Measurements from ENCODE around the gene SLC22A14.

Gene SLC22A14

DNA sequence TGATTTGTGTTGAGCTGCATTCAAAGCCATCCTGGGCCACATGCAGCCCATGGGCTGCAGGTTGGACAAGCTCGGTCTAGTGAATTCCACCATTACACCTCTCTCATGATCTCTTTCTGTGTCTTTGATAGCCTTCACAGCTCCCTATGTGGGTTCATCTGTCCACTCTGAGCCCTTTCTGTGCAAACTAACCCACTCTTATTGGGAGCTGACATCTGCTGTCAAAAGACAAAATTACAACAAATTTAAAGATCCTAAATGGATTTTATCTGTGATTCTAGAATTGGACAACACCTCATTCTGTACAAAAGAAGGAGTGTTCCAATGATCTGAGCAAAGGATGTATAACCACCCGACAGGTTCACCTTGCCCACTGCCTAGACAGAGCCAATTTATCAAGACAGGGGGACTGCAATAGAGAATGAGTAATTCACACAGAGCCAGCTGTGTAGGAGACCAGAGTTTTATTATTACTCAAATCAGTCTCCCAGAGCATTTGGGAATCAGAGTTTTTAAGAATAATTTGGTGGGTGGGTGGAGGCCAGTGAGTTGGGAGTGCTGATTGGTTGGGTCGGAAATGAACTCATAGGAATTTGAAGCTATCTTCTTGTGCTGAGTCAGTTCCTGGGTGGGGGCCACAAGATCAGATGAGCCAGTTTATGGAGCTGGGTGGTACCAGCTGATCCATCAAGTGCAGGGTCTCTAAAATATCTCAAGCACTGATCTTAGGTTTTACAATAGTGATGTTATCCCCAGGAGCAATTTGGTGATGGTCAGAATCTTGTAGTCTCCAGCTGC is 61.9 kb downstream of the SLC22A14 start:
- Mint-ChIP-seq H3K4me3 (no peak overlapping the region), H3K9me3 (no peaks in the 10 kb centered on the region), H3K27me3 (no peaks in the 10 kb centered on the region), H3K27ac (no peak overlapping the region), H3K4me1 (peaks cover 5% of the 10 kb centered on the region), H3K36me3 (no peaks in the 10 kb centered on the region)
- ATAC-seq: no peak

DNA sequence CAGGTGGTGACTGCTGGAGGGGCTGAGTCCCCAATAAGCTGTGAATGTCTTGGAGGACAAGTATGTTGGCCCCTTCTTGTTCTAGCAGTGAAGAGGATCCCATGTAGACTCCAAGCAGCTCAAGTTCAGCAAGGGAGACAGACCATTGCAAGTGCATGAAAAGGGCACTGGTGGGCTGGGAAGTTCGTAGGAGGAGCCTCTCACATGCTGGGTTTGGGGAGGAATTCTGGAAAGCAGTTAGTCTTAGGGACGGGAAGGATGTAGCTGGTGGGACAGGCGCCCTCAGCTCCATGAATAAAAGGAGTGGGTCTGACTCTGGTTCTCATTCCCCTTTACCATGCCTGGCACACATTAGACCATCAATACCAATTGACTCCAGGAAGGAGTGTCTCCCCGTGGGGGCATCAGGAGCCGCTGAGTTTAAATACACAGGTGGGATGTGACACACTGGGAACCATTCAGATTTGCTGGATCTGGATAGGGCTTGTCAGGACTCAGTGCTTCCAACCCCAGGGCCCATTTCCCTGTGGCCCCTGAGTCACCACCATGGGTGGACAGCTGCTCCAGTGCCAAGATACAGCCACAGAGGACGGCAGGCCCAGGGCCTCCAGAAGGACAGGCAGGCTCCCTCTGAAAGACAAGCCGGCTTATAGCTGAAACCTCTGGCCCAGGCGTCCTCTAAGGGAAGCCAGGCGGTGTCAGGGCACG is 63.9 kb downstream of the SLC22A14 start:
- peak overlapping the region; percentile 80 for H3K4me3 Mint-ChIP-seq
- H3K9me3 Mint-ChIP-seq: no peaks in the 10 kb centered on the region
- no peaks in the 10 kb centered on the region for H3K36me3 Mint-ChIP-seq
- no peaks in the 10 kb centered on the region for H3K27me3 Mint-ChIP-seq
- no peak for ATAC-seq
- H3K27ac Mint-ChIP-seq: peak overlapping the region; percentile 33
- H3K4me1 Mint-ChIP-seq: peaks cover 5% of the 10 kb centered on the region

DNA sequence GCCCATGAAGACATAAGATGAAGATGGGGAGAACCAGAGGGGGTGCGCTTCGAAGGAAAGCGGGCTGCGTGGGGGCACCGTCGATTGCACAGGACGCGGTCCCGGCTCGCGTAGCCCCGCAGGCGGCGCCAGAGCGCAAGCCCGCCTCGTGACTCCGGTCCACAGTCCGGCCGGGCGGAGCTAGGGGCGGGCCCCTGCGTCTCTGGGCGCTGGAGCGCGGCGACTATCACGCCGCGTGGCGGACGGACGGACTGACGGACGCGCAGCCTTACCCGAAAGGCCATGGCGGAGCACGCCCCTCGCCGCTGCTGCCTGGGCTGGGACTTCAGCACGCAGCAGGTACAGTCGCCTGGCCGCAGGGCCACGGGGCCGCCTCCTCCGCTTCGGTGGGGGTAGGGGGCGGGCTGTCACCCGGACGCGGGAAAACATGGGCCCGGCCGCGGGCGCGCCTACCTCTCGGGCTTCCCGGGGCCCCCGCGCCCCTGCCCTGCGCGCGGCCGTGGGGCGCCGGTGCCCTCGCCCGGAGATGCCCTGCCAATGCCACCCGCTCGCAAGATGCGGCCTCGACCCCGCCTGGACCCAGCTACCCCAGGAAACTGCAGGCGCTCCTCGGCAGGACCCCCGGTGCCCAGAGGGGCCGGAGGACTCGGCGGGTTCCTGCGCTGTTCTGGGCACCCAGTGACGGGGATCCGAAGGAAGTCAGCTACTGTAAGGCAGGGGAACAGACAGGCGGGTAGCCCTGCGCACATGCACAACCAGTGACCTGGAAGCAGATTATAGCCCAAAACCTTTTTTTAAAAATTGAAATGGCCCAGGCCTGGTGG is 64.7 kb downstream of the SLC22A14 start, which contains the start of gene XYLB:
XYLB (plus strand) TSS at position 199 of the 824 bp plus-strand sequence; CDS start at position 283, 84 bp downstream.
- H3K27me3 Mint-ChIP-seq: no peaks in the 10 kb centered on the region

DNA sequence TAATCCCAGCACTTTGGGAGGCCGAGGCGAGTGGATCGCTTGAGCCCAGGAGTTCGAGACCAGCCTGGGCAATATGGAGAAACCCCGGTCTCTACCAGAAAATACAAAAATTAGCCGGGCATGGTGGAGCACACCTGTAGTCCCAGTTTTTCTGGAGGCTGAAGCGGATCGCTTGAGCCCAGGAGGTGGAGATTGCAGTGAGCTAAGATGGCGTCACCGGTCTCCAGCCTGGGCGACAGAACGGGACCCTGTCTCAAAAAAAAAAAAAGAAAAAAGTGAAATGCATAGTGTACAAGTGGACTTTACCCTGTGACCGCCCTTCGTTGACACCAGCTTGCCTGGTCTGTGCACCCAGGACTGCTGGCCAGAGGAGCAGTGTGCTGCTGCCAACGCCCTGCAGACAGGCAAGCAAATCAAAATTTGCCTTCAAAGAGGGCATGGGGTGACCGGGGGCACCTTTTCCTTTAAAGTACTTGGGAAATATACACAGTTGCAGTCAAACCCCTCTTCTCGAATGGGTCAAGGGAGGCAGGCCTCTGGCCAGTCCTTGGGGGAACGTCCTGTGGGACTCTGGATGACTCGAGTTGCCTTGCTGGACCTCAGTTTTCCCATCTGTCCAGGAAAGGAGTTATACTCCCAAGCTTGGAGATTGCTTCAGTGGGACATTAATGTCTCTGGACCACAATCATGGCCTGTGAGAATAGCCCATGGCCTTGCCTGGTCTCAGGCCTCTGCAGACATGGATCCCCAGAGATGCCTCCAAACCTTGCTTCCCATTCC is 65.5 kb downstream of the SLC22A14 start:
- ATAC-seq: no peak
- no peaks in the 10 kb centered on the region for H3K27me3 Mint-ChIP-seq
- no peaks in the 10 kb centered on the region for H3K9me3 Mint-ChIP-seq
- peak overlapping the region; percentile 82 for H3K4me3 Mint-ChIP-seq
- peaks cover 3% of the 10 kb centered on the region for H3K36me3 Mint-ChIP-seq
- peak overlapping the region; percentile 58 for H3K27ac Mint-ChIP-seq
- H3K4me1 Mint-ChIP-seq: peaks cover 5% of the 10 kb centered on the region

More for the DNA sequence above, 64.7 kb downstream of the SLC22A14 start, which contains the start of gene XYLB:
- peak; percentile 97 for ATAC-seq
- H3K36me3 Mint-ChIP-seq: no peaks in the 10 kb centered on the region
- H3K27ac Mint-ChIP-seq: peak within 1 kb of the TSS; percentile 58
- H3K4me3 Mint-ChIP-seq: peak within 1 kb of the TSS; percentile 82
- no peaks in the 10 kb centered on the region for H3K9me3 Mint-ChIP-seq
- peaks cover 5% of the 10 kb centered on the region for H3K4me1 Mint-ChIP-seq

DNA sequence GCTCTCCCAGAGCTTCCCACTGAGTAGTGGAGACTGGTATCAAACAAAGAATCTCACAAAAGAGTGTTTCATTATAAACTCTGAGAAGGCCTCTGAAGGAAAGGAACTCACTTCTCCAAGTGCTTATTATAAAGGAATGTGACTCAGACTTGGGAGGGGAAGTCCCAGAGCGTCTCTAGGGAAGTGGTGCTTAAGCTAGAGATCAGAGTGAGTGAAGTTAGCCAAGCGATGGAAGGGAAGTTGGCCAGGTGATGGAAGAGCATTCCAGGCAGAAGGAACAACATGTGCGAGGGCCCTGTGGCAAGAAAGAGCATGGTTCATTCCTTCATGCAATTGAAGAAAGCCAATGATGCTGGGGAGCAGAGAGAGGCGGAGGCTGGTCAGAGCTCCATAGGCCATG is 66.8 kb downstream of the SLC22A14 start:
- peaks cover 5% of the 10 kb centered on the region for H3K4me1 Mint-ChIP-seq
- no peak overlapping the region for H3K27ac Mint-ChIP-seq
- no peak for ATAC-seq
- H3K27me3 Mint-ChIP-seq: no peaks in the 10 kb centered on the region
- H3K36me3 Mint-ChIP-seq: peaks cover 8% of the 10 kb centered on the region
- H3K9me3 Mint-ChIP-seq: no peaks in the 10 kb centered on the region
- H3K4me3 Mint-ChIP-seq: no peak overlapping the region

DNA sequence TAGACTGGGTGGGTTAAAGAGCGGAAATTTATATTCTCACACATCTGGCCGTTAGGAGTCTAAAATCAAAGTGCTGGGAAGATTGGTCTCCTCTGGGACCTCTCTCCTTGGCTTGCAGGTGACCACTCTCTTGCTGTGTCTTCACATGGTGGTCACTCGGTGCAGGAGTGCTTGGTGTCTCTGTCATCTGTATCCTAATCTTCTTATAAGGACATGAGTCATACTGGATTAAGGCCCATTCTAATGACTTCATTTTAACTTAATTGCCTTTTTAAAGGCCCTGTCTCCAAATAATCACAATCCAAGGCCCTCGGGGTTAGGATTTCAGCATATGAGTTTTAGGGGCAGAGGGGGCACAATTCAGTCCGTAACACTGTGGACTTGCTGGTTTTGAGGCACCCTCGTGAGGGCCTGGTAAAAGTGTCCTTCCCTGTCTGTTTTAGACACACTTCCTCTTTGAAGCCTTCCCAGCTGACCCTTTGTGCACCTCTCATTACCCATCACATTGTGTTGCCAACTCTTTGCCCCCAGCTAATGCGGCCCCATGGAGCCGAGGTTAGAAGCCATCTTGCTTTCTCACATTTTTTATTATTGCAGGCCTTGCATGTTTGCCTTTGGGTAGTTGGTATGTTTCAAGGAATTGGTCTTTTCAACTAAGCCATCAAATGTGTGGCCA is 67.7 kb downstream of the SLC22A14 start:
- Mint-ChIP-seq H3K27ac (no peak overlapping the region), H3K4me3 (no peak overlapping the region), H3K36me3 (peaks cover 8% of the 10 kb centered on the region), H3K9me3 (no peaks in the 10 kb centered on the region), H3K4me1 (peaks cover 5% of the 10 kb centered on the region), H3K27me3 (no peaks in the 10 kb centered on the region)
- no peak for ATAC-seq

DNA sequence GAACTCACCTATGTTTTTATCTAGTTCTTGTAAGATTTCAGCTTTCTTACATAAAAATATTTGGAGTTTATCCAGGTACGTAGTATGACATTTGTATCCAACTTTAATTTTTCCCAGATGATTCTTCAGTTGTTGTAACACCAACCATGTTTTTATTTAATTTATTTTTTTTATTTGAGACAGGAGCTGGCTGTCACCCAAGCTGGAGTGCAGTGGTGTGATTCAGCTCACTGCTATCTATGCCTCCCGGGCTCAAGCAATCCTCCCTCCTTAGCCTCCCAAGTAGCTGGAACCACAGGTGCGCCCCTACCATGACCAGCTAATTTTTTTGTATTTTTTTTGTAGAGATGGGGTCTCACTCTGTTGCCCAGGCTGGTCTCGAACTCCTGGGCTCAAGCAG is 71.1 kb downstream of the SLC22A14 start:
- ATAC-seq: no peak
- H3K27ac Mint-ChIP-seq: no peak overlapping the region
- no peaks in the 10 kb centered on the region for H3K9me3 Mint-ChIP-seq
- H3K4me1 Mint-ChIP-seq: no peaks in the 10 kb centered on the region
- peaks cover 8% of the 10 kb centered on the region for H3K36me3 Mint-ChIP-seq
- no peaks in the 10 kb centered on the region for H3K27me3 Mint-ChIP-seq
- no peak overlapping the region for H3K4me3 Mint-ChIP-seq

DNA sequence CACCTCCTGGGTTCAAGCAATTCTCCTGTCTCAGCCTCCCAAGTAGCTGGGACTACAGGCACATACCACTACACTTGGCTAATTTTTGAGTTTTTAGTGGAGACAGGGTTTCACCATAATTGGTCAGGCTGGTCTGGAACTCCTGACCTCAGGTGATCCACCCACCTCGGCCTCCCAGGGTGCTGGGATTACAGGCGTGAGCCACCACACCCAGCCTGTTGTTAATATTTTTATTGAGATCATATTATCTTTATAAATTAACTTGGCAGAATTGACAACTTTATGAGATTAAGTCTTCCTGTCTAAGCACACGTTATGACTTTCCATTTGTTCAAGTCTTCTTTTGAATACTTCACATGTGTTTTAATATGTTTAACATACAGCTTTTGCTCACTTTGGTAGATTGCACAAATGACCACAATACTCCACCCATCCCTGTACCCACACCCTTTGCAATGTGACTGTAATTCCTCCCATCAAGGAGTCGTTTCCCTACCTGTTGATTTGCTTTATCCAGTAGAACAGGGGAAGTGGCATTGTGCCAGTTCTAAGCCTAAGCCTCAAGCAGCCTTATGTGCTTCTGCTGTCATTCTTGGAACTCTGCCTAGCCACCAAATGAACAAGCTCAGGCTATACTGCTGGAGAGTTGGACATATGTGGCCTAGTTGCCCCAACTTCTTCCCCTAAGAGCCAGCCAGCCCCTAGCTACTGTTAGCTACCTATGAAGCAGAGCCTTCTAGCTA is 72.7 kb downstream of the SLC22A14 start:
- H3K27me3 Mint-ChIP-seq: no peaks in the 10 kb centered on the region
- no peak overlapping the region for H3K4me3 Mint-ChIP-seq
- peaks cover 8% of the 10 kb centered on the region for H3K36me3 Mint-ChIP-seq
- no peak overlapping the region for H3K27ac Mint-ChIP-seq
- H3K9me3 Mint-ChIP-seq: no peaks in the 10 kb centered on the region
- no peak for ATAC-seq
- no peaks in the 10 kb centered on the region for H3K4me1 Mint-ChIP-seq

DNA sequence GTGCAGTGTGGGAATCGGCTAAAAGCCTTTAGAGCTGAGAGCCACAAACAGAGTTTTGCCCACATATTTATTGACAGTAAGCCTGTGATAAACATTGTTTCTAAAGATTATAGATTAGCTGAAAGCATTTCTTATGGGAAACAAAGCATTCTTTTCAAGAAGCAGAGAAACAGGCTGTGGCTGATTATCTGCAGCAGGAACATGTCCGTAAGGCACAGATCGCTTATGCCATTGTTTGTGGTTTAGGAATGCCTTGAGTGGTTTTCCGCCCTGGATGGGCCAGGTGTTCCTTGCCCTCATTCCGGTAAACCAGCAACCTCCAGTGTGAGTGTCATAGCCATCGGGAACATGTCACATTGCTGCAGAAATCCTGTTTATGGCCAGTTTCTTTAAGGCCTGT is 76.9 kb downstream of the SLC22A14 start:
- Mint-ChIP-seq H3K27me3 (no peaks in the 10 kb centered on the region), H3K4me1 (no peaks in the 10 kb centered on the region), H3K36me3 (peaks cover 7% of the 10 kb centered on the region), H3K4me3 (no peak overlapping the region), H3K27ac (no peak overlapping the region), H3K9me3 (no peaks in the 10 kb centered on the region)
- ATAC-seq: no peak

DNA sequence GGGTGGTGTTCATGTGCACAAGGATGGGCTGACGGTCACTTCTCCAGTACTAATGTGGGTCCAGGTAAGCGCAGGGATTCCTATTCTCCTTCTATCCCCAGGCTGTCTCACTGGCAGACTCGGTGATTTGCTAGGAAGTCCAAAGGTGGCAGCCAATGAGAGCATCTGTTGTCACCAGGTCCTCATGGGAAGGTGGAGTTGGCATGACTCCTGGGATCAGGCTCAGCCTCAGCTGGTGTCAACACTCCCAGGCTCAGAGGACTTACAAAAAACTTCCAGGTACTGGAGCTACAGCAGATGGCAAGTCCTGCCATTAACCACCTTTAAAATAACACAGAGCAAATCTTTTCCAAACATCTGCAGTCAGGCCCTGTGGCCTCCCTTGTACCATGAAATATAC is 78.3 kb downstream of the SLC22A14 start:
- no peaks in the 10 kb centered on the region for H3K4me1 Mint-ChIP-seq
- no peak overlapping the region for H3K4me3 Mint-ChIP-seq
- ATAC-seq: no peak
- H3K27me3 Mint-ChIP-seq: no peaks in the 10 kb centered on the region
- no peaks in the 10 kb centered on the region for H3K9me3 Mint-ChIP-seq
- no peak overlapping the region for H3K27ac Mint-ChIP-seq
- H3K36me3 Mint-ChIP-seq: peaks cover 12% of the 10 kb centered on the region

DNA sequence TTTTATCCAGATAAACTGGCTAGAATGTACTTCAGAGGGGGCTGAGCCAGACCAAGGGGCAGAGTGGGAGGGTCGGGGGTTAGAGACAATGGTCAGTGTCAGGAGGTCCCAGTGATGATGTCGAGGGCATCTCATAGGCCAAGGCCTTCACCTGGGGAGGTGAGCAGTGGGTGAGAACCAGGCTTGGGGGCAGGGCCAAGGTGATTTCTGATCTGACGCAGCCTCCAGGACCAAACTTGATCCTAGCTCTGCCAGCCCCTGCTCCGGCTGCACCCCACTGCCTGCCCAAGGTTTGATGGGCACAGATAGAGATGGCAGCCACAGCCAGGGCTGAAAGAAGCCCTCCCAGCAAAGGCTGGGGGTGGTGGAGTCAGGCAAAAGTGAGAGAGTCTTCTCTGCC is 79.4 kb downstream of the SLC22A14 start:
- ATAC-seq: no peak
- Mint-ChIP-seq H3K4me3 (no peak overlapping the region), H3K36me3 (peaks cover 12% of the 10 kb centered on the region), H3K9me3 (no peaks in the 10 kb centered on the region), H3K27ac (no peak overlapping the region), H3K4me1 (no peaks in the 10 kb centered on the region), H3K27me3 (no peaks in the 10 kb centered on the region)

DNA sequence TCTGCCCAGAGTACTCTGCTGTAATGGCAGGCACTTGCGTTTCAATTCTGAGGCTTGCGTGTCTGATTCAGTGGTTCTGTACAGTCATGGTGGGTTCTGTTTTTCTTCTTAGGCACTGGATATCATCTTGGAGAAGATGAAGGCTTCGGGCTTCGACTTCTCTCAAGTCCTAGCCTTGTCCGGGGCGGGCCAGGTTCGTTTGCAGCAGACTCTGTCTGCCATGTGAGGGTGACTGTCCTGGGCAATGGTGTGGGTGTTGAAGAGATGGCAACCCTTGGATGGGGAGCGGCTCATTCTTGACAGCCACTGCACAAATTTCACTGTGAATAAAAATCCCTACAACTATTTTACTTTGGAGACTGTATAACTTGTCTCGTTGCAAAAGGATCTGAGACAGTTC is 80.7 kb downstream of the SLC22A14 start:
- H3K36me3 Mint-ChIP-seq: peaks cover 12% of the 10 kb centered on the region
- H3K9me3 Mint-ChIP-seq: no peaks in the 10 kb centered on the region
- no peak overlapping the region for H3K4me3 Mint-ChIP-seq
- H3K4me1 Mint-ChIP-seq: no peaks in the 10 kb centered on the region
- no peak for ATAC-seq
- H3K27ac Mint-ChIP-seq: no peak overlapping the region
- no peaks in the 10 kb centered on the region for H3K27me3 Mint-ChIP-seq

DNA sequence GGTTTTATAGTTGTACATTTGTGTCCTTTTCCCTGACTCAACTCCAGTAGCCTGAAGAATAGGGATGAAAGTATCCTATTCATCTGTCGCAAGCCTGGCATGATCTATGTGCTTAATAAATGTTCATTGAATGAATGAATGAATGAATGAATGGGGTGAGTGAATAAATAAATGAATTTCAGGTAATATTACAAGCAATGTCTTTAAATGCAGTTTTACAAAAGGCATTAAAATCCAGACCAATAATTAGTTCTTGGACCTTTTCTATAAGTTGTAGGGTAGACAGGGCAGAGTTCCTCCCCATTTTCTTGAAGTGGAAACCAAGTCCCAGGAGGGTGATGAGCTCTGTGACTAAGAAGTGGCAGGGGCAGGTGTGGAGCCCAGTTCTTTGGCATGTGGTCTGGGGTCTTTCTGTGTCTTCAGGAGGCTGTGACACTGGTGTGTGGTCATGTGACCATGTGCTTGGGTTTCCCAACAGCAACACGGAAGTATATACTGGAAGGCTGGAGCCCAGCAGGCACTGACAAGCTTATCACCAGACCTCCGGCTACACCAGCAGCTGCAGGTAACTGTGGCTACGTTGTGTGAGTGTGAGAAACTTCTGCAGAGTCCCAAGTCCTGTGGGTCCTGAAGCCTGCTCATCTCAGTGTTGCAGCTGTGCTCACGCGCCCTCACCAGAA is 82.8 kb downstream of the SLC22A14 start:
- Mint-ChIP-seq H3K27me3 (no peaks in the 10 kb centered on the region), H3K27ac (no peak overlapping the region), H3K36me3 (peaks cover 12% of the 10 kb centered on the region), H3K4me3 (no peak overlapping the region), H3K4me1 (no peaks in the 10 kb centered on the region), H3K9me3 (no peaks in the 10 kb centered on the region)
- ATAC-seq: no peak

All from stimulated activated memory B cell treated with anti-CD40 and anti-IgM and Interleukin-4, amounts not matched to agents 10 μg/mL and 1 μg/mL and 100 μg/mL, for 72 hours (primary cell).